ENCODE measurements around the gene TMEM233.

The TMEM233 gene

GRCh38 chr12:119666900-119667576 lies 73.5 kb downstream of the TMEM233 start:
- peak; percentile 17; the same call in 2 of the 3 replicates for ATAC-seq
- TF ChIP-seq ZC3H10 (CRISPR knock-in tag; IDR thresholded peaks at IDR 0.05) (no peak), ISL1 (CRISPR knock-in tag; IDR thresholded peaks at IDR 0.05) (no peak), ZNF565 (CRISPR knock-in tag; conservative IDR thresholded peaks at IDR 0.05; ENCODE audit: low read depth) (no peak), PPARA (CRISPR knock-in tag; IDR thresholded peaks at IDR 0.05; ENCODE audit: borderline replicate concordance) (no peak), POU6F1 (CRISPR knock-in tag; IDR thresholded peaks at IDR 0.05; ENCODE audit: borderline replicate concordance, low read depth) (no peak), TSHZ2 (CRISPR knock-in tag; IDR thresholded peaks at IDR 0.05) (no peak), OSR1 (CRISPR knock-in tag; IDR thresholded peaks at IDR 0.05) (no peak), CSDC2 (CRISPR knock-in tag; IDR thresholded peaks at IDR 0.05) (no peak)
- TF ChIP-seq, protein P1, sequence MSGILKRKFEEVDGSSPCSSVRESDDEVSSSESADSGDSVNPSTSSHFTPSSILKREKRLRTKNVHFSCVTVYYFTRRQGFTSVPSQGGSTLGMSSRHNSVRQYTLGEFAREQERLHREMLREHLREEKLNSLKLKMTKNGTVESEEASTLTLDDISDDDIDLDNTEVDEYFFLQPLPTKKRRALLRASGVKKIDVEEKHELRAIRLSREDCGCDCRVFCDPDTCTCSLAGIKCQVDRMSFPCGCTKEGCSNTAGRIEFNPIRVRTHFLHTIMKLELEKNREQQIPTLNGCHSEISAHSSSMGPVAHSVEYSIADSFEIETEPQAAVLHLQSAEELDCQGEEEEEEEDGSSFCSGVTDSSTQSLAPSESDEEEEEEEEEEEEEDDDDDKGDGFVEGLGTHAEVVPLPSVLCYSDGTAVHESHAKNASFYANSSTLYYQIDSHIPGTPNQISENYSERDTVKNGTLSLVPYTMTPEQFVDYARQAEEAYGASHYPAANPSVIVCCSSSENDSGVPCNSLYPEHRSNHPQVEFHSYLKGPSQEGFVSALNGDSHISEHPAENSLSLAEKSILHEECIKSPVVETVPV (CRISPR knock-in tag; IDR thresholded peaks at IDR 0.05) = no peak

- peak; percentile 100 for ATAC-seq
These were observed 74.2 kb downstream of the TMEM233 start, which contains the start of gene PRKAB1 for GRCh38 chr12:119667577-119668323. PRKAB1 (plus strand) TSS chr12:119668133; CDS start chr12:119668245, 112 bp downstream.

More at GRCh38 chr12:119667577-119668323, 74.2 kb downstream of the TMEM233 start, which contains the start of gene PRKAB1:
- TF ChIP-seq, protein P2, sequence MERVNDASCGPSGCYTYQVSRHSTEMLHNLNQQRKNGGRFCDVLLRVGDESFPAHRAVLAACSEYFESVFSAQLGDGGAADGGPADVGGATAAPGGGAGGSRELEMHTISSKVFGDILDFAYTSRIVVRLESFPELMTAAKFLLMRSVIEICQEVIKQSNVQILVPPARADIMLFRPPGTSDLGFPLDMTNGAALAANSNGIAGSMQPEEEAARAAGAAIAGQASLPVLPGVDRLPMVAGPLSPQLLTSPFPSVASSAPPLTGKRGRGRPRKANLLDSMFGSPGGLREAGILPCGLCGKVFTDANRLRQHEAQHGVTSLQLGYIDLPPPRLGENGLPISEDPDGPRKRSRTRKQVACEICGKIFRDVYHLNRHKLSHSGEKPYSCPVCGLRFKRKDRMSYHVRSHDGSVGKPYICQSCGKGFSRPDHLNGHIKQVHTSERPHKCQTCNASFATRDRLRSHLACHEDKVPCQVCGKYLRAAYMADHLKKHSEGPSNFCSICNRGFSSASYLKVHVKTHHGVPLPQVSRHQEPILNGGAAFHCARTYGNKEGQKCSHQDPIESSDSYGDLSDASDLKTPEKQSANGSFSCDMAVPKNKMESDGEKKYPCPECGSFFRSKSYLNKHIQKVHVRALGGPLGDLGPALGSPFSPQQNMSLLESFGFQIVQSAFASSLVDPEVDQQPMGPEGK (CRISPR knock-in tag; IDR thresholded peaks at IDR 0.05; ENCODE audit: borderline replicate concordance) = no peak
- TF ChIP-seq ESRRG (CRISPR knock-in tag; IDR thresholded peaks at IDR 0.05) (no peak), POU6F1 (CRISPR knock-in tag; IDR thresholded peaks at IDR 0.05; ENCODE audit: borderline replicate concordance, low read depth) (no peak), ZNF565 (CRISPR knock-in tag; conservative IDR thresholded peaks at IDR 0.05; ENCODE audit: low read depth) (no peak), RARB (CRISPR knock-in tag; IDR thresholded peaks at IDR 0.05) (no peak), ZNF8 (CRISPR knock-in tag; IDR thresholded peaks at IDR 0.05) (no peak), ZNF70 (CRISPR knock-in tag; IDR thresholded peaks at IDR 0.05) (no peak), BACH2 (CRISPR knock-in tag; IDR thresholded peaks at IDR 0.05; ENCODE audit: borderline replicate concordance) (no peak), ISL1 (CRISPR knock-in tag; IDR thresholded peaks at IDR 0.05) (no peak), OSR1 (CRISPR knock-in tag; IDR thresholded peaks at IDR 0.05) (no peak), ZFP30 (CRISPR knock-in tag; IDR thresholded peaks at IDR 0.05) (no peak), SNAI2 (CRISPR knock-in tag; IDR thresholded peaks at IDR 0.05) (peak; percentile 97; the same call in 1 of the 2 replicates), ZFP3 (CRISPR knock-in tag; IDR thresholded peaks at IDR 0.05) (0 out of 2 replicates have a peak, but pooled peaks have one; percentile 24), CSDC2 (CRISPR knock-in tag; IDR thresholded peaks at IDR 0.05) (no peak), PPARA (CRISPR knock-in tag; IDR thresholded peaks at IDR 0.05; ENCODE audit: borderline replicate concordance) (no peak), TCF4 (CRISPR knock-in tag; IDR thresholded peaks at IDR 0.05; ENCODE audit: borderline replicate concordance) (no peak)
- TF ChIP-seq, protein P1 (CRISPR knock-in tag; IDR thresholded peaks at IDR 0.05) = no peak
